ENCODE results near the gene SWSAP1.

DNA sequence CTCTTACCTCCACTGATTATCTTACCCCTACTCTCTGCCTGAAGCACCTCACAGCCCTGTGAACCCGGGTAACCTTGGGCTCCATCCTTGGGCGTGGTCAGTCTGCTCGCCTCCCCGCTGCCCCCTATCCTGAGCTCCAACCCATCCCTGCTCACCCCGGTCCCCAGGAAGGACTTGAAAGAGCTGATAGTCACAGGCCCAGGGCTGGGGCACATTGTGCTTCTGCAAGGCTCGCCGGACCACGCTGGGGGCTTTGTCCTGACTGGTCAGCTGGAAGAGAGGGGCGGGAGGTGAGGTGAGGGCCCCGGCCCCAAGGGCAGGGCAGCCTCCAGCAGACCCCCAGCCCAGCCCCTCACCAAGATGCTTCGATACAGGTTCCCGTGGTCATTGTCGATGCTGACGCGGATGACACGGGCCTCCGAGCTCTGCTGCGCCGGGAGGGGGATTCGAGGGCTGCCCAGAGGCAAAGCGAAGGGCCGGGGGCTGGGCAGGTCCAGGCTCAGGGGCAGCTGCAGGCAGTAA lies 22.7 kb downstream of the SWSAP1 start:
- TF ChIP-seq, protein P1, sequence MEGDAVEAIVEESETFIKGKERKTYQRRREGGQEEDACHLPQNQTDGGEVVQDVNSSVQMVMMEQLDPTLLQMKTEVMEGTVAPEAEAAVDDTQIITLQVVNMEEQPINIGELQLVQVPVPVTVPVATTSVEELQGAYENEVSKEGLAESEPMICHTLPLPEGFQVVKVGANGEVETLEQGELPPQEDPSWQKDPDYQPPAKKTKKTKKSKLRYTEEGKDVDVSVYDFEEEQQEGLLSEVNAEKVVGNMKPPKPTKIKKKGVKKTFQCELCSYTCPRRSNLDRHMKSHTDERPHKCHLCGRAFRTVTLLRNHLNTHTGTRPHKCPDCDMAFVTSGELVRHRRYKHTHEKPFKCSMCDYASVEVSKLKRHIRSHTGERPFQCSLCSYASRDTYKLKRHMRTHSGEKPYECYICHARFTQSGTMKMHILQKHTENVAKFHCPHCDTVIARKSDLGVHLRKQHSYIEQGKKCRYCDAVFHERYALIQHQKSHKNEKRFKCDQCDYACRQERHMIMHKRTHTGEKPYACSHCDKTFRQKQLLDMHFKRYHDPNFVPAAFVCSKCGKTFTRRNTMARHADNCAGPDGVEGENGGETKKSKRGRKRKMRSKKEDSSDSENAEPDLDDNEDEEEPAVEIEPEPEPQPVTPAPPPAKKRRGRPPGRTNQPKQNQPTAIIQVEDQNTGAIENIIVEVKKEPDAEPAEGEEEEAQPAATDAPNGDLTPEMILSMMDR (IDR thresholded peaks at IDR 0.05): no peak
- TF ChIP-seq POLR2A (IDR thresholded peaks at IDR 0.05): no peak
